Fibroblast of peridontal ligament (primary cell): ENCODE data around the gene MED16.

Experiments used
- DNase-seq: peaks from one replicate; pipeline ENCODE4 v3.0.0-alpha.2; 2010; ENCODE audit errors: extremely low read depth

Gene MED16

DNA sequence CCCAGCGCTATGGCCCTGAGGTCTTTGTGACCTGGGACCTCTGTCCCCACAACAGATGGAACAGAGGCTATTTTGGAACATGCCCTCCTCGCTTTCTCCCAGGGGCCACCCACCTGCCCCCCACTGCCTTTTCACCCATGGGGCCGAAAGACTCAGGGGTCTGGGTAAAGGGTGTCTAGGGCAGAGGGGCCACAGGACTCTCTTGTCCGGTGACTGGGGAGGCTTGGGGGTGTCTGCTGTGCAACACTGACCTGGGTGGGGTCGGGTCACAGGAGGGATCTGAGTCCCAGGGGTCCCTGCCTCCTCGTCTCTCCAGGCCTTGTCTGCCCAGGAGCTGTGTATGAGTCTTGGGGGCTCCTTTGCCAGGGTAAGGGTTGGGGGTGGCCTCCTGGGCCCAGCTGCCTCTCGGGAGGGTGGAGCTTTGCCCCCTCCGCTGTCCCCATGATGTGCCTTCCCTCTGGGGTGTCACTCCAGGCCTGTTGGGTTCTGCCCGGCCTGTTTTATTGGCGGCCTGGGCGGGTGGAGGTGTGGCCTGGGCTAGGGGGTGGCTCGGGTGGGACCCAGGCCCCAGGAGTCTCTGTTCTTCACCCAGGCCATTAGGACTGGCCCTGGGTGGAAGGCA lies 34.9 kb upstream of the MED16 start:
- no peak for DNase-seq

DNA sequence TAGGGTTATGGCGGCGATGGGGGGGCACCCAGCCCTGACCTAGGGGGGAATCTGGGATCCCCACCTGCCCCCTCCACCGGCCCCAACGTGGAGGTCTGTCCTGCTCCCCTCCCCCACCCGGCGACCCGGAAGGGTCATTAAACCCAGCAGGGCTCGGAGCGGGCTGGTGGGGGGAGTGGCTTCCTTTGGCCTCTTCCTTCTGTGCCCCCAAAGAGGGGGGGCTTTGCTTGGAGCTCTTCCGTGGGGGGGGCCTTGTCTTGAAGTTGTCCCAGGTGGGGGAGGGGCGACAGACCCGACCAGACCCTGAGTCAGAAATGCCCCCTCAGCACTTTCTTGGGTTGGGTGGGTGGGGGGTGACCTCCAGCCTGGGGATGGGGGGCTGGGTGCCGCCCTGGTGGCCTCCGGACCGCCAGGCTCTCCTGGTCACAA lies 34.4 kb upstream of the MED16 start:
- DNase-seq = no peak

DNA sequence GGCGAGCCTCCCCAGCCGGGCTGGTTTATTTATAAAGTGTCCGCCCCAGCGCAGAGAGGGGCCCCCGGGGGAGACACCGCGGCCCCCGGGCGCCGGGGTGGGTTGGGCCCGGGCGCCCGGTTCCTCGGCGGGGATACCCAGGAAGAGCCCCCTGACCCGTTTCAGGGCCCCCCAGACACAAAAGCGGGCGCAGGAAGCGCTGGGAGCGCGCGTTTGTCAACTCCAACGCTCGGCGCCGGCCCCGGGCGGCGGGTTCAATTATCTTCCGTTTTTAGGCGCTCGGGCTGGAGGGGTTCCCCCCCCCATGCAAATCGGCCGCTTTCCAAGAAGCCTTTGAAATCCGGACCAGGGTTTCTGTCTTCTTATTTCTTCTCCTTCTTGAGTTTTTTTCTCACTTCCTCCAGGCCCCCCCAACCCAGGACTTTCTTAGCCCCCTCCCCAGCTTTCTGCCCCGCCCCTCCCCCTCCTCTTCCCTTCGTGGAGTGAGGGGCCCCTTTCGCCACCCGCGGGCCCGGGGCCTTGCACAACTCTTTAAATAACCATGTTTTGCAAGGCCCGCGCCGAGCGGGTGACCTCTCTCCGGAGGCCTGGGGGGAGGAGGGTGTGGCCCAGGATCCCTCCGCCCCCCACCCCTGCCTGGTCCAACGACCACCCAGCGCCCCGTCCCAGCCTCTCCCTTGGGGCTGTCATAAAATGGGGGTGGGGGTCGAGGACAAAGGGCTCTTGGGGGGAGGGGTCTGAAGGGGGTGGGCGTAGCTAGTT lies 33.8 kb upstream of the MED16 start:
- peak; percentile 40 for DNase-seq

DNA sequence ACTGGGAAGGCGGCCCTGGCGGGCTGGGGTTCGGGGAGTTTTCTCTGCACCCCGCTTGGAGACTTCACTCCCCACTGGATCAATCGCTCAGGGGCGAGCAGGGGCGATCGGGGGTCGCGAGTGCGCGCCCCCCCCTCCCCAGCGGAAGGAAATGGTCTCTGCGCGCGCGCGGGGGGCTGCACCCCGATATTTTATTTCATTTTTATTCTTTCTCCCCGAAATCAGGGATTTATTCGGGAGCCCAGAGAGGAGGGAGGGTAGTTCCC lies 33.3 kb upstream of the MED16 start:
- DNase-seq = no peak

DNA sequence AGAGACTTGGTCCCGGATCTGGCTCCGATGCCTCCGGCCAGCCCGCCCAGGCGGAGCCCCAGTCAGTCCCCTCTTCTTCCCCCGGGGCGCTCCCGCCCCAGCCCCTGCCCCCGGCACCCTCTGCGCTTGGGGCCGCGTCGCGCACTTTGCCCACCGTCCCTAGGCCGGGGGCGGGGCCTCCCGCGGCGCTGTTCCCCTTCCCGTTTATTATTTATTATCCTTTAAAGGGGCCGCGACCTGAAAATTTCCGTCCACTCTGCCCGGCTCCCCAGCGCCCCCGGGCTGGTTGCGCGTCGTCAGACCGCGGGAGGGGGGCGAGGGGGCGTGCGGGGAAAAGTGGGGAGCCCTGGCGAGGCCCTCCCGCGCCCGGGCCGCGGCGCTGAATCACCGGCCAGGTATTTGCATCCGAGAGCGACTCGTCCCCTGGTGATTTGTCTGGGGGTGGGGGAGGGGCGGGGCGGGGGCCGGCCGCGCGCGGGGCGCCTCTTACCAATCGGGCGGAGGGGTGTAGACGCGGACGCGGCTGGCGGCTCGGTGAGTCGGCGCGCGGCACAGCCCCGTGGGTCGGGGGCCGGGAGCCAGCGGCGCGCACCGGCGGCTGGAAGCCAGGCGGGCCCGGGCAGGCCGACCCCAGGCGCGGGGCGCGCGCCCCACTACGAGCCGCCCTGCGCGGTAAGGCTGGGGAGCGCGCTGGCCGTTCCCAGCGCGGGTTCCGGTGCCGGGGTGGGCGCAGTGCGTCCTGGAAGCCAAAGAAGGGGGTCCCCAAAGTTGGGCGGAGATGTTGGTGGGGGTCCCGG lies 32.7 kb upstream of the MED16 start, which contains the start of gene ARID3A:
ARID3A (plus strand) TSS at position 510 of the 797 bp plus-strand sequence. CDS start 3,494 bp downstream, outside the sequence.
- DNase-seq = peak; percentile 76

DNA sequence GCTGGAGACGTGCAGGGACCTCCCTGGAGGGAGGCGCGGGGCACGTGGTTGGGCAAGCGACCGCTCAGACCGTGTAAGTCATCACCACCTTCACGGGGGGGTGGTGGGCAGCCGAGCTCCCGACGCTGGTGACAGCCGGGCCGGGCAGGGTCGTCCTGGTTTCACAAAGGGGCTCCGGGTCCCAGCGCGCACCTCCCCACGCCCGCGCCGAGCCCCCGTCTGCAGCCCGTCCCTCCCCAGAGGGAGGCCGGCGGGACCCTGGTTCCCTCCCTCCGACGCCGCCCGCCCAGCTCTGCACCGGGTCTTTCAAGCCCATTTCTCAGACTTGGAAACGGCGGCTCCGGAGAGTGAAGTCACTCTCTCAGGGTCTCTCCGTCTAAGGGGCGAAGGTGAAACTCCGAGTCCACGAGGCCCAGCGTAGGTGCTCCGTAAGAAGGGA lies 32.1 kb upstream of the MED16 start:
- DNase-seq = no peak

DNA sequence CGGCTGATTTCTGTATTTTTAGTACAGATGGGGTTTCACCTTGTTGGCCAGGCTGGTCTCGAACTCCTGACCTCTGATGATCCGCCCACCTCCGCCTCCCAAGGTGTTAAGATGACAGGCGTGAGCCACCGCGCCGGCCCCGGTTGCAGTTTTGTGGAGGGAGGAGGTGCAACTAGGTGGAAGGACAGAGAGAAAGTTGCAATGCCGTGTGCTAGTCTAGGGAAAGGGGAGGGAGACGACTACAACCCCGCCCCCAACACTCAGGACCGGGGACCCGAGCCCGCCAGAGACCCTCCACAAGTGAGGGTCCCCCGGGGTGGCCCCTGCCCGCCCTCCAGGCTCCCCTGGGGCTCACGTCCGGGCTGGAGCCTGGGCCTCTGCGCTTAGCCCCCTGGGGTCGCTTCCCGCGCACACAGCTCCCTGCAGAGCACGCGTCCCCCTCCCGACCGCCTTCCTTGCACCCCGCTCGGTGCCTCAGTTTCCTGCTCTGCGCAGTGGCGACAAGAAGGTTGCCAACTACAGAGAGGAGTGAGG lies 31.6 kb upstream of the MED16 start:
- no peak for DNase-seq

DNA sequence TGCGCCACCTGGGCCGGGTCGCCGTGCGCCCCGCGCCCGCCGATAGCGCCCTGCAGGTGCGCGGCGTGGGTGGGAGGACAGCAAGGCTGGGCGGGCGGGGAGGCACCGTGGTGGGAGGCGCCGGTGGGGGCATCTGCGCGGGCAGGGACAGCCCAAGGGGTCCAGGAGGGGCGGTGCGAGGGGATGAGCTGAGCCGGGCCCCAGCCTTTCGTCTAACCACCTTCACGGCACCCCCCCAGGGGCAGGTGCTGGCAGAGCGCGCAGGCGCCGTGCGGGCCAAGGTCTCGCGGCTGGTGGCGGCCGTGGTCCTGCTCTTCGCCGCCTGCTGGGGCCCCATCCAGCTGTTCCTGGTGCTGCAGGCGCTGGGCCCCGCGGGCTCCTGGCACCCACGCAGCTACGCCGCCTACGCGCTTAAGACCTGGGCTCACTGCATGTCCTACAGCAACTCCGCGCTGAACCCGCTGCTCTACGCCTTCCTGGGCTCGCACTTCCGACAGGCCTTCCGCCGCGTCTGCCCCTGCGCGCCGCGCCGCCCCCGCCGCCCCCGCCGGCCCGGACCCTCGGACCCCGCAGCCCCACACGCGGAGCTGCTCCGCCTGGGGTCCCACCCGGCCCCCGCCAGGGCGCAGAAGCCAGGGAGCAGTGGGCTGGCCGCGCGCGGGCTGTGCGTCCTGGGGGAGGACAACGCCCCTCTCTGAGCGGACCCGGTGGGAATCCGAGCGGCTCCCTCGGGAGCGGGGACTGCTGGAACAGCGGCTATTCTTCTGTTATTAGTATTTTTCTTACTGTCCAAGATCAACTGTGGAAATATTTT lies 27.3 kb upstream of the MED16 start:
- no peak for DNase-seq

DNA sequence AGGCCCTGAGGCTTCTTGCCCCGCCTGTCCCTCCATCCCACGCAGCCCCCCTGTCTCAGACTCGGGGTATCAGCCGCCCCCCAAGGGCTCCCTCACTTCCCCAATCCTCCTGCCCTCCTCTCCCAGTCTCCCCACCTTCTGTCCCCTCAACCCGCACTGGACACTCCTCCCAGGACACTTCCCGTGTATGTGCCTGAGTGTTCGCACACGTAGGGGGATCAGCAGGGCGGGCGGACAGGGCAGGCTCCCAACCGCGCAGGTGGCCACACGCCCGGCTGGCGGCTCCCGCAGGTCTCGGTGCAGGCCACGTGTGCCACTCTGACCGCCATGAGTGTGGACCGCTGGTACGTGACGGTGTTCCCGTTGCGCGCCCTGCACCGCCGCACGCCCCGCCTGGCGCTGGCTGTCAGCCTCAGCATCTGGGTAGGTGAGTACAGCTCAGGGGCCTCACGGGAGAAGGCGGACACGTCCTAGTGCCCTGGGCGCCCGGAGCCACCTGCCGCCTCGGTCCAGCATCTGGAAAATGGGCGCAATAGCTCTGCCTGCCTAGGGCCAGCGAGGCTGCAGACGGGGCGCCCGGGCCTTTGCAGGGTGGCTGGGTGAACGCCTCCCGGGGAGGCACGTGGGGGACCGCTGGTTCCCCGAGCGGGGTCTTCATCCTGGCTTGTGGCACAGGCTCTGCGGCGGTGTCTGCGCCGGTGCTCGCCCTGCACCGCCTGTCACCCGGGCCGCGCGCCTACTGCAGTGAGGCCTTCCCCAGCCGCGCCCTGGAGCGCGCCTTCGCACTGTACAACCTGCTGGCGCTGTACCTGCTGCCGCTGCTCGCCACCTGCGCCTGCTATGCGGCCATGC lies 26.4 kb upstream of the MED16 start:
- no peak for DNase-seq

DNA sequence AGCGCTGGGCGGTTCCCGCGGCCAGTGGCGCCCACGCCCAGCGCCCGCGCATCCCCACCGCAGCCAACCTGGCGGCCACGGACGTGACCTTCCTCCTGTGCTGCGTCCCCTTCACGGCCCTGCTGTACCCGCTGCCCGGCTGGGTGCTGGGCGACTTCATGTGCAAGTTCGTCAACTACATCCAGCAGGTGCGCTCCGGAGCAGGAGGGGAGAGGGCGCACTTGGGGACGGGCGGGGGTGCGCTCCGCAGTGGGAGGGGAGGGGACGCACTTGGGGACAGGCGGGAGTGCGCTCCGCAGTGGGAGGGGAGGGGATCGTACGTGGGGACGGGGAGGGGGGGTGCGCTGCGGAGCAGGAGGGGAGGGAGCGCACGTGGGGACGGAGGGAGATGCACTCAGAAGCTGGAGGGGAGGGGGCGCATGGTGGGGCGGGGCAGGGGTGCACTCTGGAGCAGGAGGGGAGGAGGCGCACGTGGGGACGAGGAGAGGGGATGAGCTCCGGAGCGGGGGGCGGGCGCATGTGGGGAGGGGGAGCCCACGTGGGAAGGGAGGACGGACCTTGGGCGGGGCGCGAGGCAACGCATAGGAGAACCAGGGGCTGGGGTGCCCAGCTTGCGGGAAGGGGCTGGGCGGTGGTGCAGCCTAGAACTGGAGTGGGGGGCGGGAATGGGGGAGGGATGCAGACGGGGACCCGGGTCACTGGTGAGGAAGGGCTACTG lies 25.7 kb upstream of the MED16 start:
- no peak for DNase-seq

DNA sequence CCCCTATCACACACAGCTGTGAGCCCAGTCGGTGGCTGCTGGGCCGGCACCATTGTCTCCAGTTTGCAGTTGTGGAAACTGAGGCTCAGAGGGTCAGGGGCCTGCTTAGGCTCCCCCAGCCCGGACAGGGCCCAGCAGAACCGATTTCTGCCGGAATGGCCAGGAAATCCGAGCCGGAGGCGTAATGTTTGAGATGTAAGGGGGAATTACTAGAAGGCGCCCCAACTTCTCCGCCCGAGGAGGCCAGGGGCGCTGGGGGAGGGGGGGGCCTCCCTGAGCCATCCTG lies 25.1 kb upstream of the MED16 start:
- DNase-seq = no peak

DNA sequence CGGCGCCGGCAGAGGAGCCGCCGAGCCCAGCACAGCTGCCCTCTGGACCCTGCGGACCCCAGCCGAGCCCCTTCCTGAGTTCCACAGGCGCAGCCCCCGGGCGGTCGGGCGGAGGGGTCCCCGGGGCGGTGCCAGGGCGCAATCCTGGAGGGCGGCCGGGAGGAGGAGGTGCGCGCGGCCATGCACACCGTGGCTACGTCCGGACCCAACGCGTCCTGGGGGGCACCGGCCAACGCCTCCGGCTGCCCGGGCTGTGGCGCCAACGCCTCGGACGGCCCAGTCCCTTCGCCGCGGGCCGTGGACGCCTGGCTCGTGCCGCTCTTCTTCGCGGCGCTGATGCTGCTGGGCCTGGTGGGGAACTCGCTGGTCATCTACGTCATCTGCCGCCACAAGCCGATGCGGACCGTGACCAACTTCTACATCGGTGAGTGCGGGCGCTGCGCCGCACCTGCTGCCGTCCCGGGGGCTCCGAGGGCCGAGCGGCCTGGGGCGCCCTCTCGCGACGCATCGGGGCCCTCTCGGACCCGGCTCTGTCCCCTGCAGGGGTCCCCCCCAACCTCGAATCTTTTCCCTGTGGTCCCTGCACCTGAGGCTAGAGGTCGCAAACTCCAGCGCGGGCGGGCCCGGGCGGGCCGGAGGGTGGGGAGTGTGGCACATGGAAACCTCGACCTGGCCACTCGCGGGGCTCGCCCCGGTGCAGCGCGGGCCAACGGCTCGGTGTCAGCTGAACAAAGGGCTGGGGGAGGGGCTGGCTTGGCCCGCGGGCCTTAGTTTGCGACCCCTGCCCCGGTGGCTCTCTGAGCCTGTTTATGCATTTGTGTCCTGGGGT lies 24.6 kb upstream of the MED16 start, which contains the start of gene KISS1R:
KISS1R (plus strand) TSS at position 11 of the 829 bp plus-strand sequence; CDS start at position 181, 170 bp downstream.
- DNase-seq = no peak

DNA sequence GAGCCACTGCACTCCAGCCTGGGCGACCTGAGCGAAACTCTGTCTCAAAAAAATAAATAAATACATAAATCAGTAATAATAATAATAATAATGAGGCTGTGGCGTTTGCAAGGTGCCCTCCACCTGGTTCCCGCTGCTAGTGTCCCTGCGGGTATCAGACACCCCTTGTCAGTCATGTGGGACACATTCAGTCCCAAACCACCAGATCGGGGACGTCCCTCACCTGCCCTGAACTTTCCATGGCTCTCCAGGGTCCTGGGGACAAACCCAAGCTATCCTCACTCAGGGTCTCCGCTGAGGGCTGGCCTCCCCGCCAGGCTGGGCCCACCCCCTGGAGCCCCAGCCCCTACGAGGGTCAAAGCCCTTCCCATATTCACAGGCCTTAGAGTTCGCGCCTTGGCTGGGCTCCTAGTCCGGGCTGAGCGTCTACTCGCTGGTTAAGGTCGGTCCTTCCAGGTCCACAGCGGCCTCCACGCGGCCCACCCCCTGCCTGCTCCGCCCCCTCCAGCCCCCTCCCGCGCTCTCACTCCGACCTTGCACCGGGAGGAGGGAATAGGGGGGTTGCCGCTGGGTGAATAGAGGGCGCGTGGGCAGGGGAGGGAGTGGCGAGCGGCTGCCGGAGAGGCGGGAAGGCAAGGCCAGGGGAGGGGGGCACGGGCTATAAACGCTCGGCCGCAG lies 23.8 kb upstream of the MED16 start:
- DNase-seq = no peak

DNA sequence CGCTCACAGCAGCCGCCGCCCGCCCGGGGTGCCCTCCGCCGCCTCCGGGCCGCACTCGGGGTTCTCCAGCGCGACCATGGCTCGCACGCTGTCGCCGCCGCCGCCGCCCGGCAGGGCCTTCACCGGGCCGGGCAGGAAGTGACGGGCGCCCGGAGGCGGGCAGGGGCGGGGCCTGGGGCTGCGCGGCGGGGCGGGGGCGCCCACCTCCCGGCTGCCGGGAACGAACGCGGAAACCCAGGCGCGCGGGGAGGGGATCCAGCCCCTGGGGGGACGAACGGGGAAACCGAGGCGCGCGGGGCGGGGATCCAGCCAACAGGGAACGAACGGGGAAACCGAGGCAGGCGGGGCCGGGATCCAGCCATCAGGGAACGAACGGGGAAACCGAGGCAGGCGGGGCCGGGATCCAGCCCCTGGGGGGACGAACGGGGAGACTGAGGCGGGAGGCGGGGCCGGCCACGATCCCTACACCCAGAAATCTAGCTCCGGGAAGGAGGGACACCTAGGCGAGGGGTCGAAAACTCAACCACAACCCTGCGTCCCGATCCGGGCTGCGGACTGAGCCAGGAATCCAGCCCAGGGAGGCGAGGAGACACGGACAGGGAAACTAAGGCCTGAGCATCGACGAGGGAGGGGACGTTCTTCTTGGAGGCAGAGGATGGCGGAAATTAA lies 20.2 kb upstream of the MED16 start, which contains the start of gene R3HDM4:
R3HDM4 (minus strand) TSS at position 140 of the 669 bp plus-strand sequence; CDS start at position 78, 62 bp downstream.
- peak; percentile 30 for DNase-seq

DNA sequence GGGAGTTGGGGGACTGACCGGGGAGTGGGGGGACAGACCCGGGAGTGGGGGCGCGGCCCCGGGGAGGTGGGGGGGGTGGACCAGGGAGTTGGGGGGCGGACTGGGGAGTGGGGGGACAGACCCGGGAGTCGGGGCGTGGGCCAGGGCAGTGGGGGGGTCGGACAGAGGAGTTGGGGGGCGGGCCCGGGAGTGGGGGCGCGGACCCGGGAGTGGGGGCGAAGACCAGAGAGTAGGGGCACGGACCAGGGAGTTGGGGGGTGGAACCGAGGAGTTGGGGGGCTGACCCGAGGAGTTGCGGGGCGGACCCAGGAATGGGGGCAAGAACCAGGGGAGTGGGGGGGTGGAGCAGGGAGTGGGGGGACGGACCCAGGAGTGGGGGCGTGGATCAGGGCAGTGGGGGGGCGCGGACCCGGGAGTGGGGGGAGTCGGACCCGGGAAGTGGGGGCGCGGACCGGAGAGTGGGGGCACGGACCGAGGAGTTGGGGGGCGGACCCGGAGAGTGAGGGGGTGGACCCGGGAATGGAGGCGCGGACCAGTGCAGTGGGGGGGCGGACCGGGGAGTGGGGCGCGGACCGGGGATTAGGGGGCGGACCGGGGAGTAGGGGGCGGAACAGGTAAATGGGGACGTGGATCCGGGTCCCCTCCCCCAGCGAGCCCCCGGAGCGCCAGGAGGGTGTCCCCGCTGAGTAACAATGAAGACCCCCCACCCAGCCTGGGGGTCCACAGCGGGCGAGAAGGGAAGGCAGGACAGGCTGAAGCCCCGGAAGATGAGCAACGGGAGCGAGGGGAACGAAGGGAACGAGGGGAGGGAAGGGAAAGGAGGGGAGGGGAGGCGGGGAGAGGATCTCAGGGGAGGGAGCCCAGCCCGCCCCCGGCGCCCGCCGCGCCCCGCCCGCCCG lies 19.4 kb upstream of the MED16 start:
- DNase-seq = no peak

DNA sequence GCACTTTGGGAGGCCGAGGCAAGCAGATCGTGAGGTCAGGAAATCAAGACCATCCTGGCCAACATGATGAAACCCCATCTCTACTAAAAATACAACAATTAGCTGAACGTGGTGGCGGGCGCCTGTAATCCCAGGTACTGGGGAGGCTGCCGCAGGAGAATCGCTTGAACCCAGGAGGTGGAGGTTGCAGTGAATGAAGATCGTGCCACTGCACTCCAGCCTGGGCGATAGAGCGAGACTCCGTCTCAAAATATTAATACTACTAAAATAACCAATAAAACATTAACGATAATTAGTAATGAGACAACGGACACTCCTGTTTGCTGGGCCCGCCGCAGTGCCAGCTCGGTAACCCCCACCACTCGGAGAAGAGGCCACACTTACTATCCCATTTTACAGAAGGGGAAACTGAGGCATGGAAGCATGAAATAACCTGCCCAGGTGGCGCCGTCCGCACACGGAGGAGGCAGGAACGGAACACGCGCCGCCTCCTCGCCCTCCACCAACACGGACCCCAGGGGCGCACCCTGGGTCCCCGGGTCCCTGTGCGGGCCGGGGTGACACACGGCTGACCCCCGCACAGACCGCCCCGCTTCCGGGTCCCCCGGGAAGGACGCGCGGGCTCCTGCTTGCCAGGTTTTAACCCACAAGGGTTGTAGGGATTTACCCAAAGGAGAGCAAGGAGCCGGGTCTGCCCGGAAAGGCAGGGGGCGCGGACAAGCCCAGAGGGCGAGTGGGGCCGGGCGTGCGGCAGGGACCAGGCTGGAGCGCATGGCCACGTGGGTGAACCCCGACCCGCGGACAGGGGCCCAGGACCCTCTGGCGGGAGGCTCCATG lies 18.4 kb upstream of the MED16 start:
- DNase-seq = no peak
